DMS153 treated with DMSO at 0.1 percent for 48 hours (cell line): ENCODE results near the gene LMX1B.
"Not testable (repeated sequence)": the region's sequence is repeated elsewhere in the genome, so short reads cannot be mapped to it uniquely, and the experiment has no call there.

Experiments used
- DNase-seq: peaks from one replicate; lab custom pipeline; 2025; ENCODE audit not compliant: unreplicated experiment; lab: John Stamatoyannopoulos, UW

The LMX1B gene

DNA sequence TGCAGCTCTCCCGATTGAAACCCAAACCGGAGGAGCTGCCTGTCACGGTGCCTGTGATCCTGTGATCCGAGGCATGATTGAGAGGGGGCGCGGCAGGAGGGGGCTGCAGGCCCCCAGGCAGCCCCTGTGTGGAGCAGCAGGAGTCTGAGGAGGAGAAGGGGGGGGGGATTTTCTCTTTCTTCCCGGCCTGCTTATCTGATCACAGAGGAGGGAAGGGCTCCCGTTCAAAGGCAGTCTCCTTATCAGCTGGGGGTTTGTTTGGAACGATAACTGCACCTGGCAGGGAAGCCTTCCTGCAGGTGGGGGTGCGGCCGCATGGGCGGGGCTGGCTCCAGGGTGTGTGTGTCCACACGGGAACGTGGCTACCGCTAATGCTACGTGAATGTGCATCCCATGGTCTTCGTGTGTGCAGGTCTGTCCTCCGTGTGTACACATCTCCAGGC is 38.4 kb downstream of the LMX1B start:
- DNase-seq: no peak

DNA sequence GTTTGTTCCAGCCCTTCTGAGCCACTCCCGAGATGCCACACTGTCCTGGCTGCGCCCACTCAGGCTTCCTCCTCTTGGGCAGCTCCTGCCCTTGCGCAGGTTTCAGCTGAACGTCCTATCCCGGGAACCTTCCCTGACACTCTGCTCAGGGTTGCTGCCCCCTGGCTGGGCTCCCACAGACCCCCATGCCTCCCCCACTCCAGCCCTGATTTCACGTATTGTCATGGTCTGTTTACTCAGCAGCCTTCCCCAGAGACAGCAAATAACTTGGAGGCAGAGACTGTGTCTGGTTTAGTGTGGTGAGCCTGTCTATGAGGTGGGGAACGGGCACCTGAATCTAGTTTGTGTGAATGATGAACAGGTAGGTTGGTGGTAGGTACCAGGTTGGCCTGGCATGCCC is 40.4 kb downstream of the LMX1B start:
- DNase-seq: no peak

DNA sequence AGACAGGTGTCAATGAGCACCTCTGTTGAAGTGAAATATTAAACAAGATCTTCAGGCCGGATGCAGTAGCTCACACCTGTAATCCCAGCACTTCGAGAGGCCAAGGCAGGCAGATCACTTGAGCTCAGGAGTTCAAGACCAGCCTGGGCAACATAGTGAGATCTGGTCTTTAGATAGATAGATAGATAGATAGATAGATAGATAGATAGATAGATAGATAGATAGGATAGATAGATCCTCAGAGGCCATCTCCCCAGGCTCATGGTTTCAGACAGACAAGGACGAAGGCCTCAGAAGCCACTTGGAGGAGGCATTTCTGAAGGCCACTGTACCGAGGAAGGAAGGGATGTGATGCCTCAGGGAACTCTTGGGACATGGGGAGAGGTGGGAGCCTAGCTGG is 42.5 kb downstream of the LMX1B start:
- DNase-seq: not testable (repeated sequence)

DNA sequence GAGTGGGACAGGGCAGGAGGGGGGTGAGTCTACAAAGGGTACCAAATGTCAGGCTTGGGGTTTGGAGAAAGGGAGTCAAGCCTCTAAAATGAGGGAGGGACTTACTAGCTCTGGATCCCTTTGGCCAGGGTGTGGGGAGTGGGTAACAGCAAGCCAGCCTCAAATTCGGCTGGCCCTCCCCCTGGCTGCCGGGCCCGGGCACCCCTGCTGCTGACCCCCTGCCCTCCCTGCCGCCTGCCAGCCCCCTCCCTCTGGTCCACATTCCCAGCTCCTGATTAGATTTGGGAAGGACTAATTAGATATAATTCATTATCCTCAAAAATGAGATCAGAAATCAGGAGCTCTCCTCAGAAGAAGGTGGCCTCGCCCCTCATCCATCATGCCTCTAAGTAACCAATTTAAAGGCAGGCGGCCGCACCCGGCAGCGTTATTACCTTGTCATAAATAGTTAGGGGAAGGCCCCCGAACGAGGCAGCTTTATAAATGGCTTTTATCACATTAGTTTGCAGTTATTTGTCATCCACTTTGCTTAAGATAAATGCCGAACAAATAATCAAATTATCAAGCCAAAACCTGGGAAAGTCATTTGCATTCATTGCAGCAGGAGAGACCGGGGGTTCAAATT is 44.6 kb downstream of the LMX1B start:
- no peak for DNase-seq

DNA sequence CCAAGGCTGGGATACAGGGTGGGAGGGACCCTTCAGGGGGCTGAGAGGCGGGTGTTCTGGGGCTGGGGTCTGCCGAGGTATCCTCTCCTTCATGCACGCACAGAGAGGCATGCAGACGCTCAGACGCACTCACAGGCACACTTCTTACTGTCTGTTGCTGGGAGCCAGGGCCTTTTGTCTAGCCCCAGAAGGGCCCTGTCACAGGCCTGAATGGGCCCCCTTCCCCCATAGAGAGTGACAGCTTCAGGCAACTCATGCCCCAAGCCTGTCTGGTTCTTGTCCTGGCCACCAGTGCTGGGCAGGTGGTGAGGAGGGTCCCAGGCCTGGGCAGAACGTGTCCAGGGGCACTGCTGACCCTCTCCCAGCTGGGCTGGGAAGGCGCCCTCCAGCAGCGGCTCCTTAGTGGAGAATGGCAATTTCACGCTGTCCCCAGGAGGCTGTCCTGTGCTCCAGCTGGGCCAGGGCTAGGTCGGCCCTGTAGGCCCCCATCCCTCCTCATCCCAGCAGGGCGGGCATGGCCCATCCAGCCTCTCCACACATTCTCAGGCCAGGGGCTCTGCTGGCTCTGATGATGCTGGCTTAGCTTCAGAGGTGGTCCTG is 45.3 kb downstream of the LMX1B start:
- DNase-seq: no peak

DNA sequence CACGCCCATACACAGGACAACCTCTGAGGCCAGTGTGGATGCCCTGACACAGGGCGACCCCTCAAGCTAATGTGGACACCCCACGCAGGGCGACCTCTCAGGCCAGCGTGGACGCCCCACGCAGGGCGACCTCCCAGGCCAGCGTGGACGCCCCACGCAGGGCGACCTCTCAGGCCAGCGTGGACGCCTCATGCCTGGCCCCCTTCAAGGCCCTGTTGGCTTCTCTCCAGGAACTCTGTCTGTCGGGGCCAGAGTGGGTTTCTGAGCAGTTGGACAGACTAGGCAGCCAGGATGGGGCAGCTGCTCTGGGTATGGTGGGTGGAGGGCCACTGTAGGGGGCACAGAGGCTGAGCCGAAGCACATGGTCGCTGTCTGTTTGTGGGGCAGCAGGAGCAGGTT is 47.4 kb downstream of the LMX1B start:
- no peak for DNase-seq

DNA sequence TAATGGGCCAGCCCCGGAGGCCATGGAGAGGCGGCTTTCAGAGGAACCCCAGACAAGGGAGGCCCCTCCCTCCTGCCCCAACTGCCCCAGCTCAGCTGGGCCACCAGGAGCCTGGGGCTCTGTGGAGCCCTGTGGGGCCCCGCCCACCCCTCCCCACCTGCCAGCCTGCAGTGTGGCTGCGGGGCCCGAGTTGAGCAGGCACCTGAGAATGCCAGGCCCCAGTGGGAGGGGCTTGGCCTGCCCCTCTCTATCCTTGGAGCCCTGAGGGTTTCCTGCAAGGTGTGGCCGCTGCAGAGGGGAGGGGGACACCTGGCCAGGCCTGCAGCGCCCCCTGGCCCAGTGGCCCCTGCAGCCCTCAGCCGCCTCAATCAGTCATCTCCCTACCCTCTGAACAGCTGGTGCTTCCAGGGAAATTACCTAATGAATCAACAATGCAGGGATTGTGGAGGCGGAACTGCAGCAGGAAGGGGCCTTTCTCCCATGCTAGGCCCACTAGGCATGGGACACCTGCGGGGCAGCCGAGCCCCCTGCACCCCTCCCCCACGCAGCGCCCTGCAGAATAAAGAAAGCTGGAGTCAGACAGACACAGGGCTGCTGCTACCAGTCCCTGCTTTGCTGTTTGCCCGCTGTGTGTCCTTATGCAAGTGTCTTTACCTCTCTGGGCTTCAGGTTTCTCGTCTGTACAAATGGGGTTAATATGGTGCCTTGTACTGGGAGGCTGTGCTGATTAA is 48.0 kb downstream of the LMX1B start:
- no peak for DNase-seq

DNA sequence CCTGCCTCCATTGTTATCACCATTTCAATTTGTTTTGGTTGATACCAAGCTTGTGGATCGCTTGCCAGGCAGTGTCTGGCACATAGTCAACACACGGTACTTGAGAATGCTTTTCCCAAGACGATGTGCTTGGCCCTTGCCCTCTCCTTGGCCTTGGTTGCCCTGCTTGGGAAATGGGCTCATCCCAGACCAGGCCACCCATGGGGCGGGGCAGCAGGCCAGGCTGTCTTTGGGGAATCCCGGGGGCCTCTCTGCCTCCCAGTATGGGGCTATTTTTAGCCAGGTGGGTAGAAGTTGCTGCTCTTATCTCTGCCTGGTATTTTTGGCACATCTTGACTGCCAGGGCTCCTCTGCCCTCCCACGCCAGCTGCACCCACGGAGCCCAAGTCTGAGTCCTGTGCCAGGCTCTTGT is 49.9 kb downstream of the LMX1B start:
- no peak for DNase-seq

DNA sequence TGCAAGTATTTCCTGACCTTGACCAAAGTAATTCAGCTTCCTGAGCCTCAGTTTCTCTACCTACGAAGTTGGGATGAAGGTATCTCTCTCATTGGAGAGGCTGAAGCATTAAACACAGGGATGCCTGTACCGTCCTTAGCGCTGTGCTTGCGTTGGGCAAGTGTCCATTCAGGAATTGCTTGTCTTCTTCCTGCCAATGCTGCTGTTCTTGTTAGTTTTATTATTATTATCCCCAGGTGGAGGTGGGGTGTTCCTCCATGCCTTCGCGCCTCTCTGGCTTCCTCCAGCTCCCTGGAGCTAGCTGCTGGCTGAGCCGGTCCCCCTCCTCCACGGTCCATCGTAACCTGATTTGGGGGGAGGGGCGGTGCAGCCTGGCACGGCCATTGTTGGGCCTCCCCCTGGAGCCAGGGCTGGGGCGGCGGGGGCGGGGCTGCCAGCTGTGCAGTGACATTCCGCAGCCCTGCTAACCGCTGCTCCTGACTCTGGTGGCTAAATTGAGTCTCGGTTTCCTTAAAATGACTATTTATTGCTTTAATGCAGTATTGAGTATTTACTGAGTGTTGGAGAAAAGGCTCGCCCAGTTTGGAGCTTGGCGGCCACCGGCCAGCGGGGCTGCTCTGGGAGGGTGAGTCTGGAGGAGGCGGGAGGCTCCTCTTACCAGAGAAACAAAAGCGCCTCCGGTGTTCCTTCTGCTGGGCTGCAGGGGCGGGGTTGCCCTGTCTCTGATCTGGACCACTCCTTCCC is 51.3 kb downstream of the LMX1B start:
- no peak for DNase-seq

DNA sequence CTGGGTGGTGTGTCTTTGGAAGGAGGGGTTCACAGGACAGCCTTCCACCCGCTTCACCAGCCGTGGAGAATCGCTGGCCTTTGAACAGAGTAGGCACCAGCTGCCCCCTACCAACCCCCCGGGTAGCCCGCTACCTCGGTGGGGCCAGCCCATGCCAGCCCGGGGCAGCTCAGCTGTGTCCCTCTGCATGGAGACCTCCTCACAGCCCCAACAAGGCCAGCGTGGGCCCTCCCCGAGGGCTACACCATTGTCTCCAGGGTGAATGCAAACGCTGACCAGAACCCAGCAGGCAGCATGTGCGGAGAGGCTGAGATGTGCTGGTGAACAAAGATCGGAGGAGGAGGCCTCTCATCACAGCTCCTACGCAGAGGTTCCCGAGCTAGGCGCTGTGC is 51.9 kb downstream of the LMX1B start:
- no peak for DNase-seq

DNA sequence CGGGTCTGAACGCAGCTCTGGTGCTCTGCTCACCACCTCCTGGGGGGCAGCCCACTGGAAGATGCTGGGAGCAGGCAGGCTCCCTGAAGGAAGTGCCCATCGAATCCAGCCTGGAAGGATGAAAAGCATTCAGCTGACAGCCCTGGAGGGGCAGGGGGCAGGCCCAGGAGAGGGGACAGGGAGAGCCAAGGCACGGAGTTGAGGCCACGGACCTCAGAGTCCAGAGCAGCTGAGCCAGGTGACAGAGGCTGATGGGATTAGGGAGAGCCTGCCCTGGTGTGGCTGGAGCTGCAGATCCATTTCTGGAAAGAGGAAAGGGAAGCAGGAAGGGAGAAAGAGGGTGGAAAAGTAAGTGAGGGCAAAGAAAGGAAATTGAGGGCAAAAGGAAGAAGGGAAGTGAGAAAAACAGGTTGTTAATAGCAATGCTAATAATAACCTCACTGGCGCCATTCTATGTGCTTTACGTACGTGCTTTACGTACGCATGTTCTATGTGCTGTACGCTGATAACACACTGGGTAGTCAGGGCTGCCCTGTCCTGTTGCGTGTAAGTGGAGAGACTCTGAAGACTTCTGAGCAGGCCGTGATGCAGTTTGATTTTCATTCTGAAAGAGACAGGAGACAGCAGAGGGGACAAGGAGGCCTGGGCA is 52.6 kb downstream of the LMX1B start:
- DNase-seq: no peak

DNA sequence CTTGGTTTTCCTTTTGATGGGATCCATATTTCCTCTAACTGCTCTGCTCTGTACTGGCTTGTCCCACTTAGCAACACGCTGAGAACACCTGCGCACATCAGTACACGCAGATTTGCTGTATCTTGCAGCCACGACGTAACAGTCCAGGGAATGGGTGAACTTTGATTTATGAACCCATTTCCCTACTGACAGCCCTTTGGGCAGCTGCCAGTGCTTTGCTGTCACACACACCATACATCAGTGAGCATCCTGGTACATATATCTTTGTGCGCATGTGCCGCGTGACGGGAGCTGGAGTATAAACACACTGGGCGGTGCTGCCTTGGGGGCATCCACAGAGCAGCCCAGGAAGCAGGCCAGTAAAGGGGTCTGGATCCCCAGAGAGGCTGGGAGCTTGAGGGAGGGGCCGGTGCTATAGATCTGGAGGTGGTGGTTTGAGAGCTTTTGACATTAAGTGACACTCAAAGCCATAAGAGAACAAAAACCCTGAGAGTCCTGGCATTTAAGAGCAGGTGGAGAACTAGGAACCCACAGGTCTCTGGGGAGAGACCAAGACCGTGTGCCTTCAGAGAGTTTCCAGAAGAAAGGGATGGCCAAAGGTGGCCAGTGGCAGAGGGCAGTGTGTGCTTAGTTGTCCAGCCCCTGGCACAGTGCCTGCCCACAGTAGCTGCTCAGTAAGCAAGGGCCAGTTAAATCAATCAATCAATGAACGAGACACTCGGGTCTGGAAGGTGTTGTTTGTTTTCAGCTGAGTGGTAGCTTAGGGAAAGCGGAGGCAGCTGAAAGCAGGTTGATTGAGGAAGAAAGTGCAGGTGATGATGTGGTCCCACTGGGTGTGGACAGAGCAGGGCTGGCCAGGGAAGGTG is 53.7 kb downstream of the LMX1B start:
- peak; percentile 63 for DNase-seq

DNA sequence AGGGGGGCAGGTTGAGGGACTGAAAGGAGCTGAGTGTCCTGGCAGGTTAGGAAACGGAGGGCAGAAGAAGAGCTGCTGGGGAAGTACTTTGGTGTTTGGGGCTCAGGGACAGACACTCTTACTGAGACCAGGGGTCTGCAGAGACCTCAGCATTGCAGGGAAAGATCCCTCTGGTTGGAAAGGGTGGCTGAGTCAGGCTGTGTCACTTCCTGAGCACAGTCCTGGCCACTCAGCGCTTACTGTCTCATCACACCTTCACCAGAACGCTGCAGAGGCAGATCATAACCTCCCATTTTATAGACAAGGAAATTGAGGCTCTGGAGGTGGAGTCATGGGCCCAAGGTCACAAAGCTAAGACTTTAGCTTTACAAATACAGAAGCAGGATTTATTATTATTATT is 54.3 kb downstream of the LMX1B start:
- no peak for DNase-seq

DNA sequence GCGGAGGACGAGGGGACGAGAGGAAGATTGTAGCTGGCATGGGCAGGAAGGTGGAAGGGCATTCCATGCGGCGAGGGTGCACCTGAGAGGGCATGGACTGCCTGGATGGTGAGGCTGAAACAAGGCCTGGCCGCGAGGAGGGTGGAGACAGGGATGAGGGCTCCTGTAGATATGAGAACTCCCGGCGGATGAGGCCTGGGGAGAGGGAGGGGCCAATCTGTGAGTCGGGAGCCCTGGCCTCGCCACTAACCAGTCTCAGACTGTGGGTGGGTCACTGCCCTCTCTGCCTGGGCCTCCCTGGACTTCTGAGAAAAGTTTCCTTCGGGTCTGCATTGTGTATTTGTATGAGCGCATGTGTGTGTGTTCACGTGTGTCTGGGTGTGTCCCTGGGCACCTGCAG is 55.4 kb downstream of the LMX1B start:
- no peak for DNase-seq

DNA sequence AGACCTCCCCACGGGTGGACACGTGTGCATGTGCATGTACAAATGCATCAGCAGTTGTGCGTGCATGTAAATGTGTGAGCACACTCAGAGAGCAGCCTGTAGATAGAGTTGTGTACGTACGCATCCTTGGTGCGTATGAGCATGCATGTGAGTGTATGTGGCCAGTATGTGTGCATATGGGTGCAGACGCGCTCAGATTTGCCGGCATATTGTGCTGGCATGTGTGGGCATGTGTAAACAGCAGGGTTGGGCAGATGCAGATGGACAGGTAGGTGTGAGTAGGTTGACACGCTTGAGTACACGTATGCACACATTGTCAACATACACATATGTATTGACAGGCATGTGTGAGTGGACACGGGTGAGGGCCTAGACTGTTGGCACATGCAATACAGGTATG is 56.5 kb downstream of the LMX1B start:
- no peak for DNase-seq

DNA sequence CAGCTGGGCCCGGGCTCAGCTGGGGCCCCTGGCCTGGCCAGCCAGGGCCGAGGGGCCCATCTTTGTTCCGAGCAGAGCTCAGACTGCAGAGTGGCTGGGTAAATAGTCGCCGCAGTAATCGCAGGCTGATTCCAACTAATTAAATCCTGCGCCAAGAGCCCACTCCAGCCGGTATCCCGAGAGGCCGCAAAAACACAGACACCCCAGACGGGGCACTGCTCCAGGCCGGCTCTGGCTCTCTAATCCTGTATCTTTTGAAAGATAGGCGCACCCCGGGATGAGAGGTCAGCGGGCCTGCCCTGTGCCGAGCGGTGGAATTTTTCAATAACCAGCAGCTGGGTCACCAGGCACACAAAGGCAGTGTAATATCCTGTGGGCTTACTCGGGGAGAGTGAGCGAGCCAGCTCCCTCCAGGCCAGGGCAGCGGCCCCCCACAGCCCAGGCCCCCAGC is 57.7 kb downstream of the LMX1B start:
- DNase-seq: peak; percentile 10

DNA sequence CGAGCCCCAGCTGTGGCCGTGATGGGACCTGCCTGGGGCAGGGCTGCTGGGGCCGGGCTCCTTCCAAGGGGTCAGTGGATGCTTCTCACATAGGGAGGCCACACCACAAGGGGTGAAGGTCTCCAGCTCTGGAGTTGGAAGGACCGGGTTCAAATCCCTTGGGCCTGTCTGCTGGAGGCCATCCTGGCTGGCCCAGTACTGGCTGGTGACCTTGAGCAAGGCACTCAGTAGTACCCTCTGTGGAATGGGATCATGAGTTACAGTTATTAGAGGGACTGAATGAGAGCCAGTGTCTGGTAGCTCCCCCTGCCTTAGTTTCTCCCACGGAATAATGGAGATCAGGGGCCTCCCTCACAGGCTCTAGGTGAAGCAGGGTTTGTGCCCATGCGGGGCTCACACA is 58.3 kb downstream of the LMX1B start:
- no peak for DNase-seq

DNA sequence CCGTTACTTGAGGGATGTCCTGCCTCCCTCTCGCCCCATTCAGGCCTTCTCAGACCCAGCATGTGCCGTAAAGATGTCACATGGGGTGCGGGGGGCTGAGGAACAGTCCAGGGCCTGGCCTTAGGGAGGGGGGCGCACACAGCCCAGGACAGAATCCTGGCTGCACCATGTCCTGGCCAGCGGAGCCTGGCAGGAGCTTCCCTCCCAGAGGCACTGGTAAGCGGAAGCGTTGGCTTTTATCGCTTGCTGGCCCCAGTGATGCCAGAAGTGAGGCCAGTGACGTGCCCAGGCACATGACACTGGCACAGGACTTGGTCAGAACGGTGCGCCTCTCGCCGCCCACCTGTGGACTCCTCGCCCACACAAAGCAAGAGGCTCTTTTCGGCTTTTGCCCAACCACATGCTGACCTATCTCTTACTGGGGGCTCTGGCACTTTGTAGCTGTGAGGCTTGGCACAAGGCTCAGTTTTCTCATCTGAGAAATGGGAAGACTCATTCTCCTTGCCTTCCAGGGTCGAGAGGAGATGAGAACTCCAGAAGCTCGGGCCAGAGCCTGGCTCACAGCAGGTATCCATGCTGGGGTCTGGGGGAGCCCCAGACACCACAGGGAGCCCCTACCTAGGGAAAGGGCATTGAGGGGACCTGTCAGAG is 59.0 kb downstream of the LMX1B start:
- DNase-seq: no peak

DNA sequence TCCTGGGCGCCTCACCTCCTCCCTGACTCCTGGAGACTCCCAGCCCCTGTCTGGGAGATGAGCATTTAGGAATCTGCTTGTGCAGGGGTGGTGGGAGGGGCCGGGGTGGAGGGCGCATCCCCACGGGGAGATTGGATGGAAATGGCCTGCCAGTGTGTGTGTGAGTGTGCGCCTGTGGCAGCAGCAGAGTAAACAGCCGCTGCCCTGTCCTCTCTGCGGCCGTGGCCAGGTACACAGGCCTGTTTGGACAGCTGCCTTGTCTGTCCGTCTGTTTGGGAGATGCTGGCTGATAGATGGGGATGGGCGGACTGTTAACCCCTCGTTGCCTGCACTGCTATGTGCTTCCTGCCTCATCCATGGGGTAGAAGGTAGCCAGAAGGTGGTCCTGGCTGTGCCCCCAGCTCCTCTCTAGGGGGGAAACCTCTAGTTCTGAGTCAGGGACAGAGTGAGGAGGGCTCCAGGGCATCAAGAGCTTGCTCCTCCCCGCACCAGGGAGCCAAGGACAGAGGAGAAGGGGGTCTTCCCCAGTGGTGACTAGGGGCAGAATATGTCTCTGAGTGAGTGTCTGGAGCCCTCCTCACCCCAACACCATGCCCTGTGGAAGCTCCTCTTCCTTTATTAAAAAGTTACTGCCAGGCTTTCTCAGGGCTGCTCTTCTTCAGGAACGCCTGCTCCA is 60.1 kb downstream of the LMX1B start:
- DNase-seq: no peak
